GM19452 (cell line): ENCODE data around the gene ERVK3-1.
"Not testable (repeated sequence)": the region's sequence is repeated elsewhere in the genome, so short reads cannot be mapped to it uniquely, and the experiment has no call there.

Source experiments
- ATAC-seq: cut with Tn5 transposase; IDR thresholded peaks from one replicate; pipeline ENCODE4 v1.9.1; 2021; ENCODE audit not compliant: unreplicated experiment

Gene ERVK3-1

GRCh38 chr19:58305065-58305931 lies at the start of gene ERVK3-1:
Gene ERVK3-1 (plus strand): TSS chr19:58305377. CDS start chr19:58312169, 6,792 bp downstream.
- ATAC-seq, result peak; percentile 96

GRCh38 chr19:58258259-58258658 lies 46.9 kb upstream of the ERVK3-1 start:
- not testable (repeated sequence) for ATAC-seq

- ATAC-seq, result no peak
These were observed 43.6 kb upstream of the ERVK3-1 start for GRCh38 chr19:58261600-58261967.

- no peak for ATAC-seq
These were observed 42.9 kb upstream of the ERVK3-1 start for GRCh38 chr19:58261968-58262921.

GRCh38 chr19:58262922-58263296 lies 42.3 kb upstream of the ERVK3-1 start:
- ATAC-seq, result no peak

- ATAC-seq, result no peak
These were observed 40.1 kb upstream of the ERVK3-1 start for GRCh38 chr19:58265100-58265499.

- ATAC-seq, result no peak
These were observed 36.8 kb upstream of the ERVK3-1 start for GRCh38 chr19:58268344-58268743.

GRCh38 chr19:58274771-58275201 lies 30.4 kb upstream of the ERVK3-1 start:
- ATAC-seq, result no peak

- ATAC-seq, result no peak
These were observed 29.6 kb upstream of the ERVK3-1 start for GRCh38 chr19:58275564-58275963.

- ATAC-seq, result no peak
These were observed 28.0 kb upstream of the ERVK3-1 start for GRCh38 chr19:58277197-58277596.

- no peak for ATAC-seq
These were observed 27.2 kb upstream of the ERVK3-1 start for GRCh38 chr19:58277748-58278540.

GRCh38 chr19:58278541-58279041 lies 26.6 kb upstream of the ERVK3-1 start, which contains the start of gene ZNF8:
Gene ZNF8 (plus strand): TSS chr19:58278955. CDS start chr19:58279082, 127 bp downstream.
- peak; percentile 97 for ATAC-seq

GRCh38 chr19:58279042-58279924 lies 25.9 kb upstream of the ERVK3-1 start:
- ATAC-seq, result peak; percentile 31

GRCh38 chr19:58279925-58280316 lies 25.3 kb upstream of the ERVK3-1 start:
- no peak for ATAC-seq

- no peak for ATAC-seq
These were observed 21.0 kb upstream of the ERVK3-1 start for GRCh38 chr19:58284199-58284598.

- no peak for ATAC-seq
These were observed 13.2 kb upstream of the ERVK3-1 start for GRCh38 chr19:58291943-58292342.

- ATAC-seq, result no peak
These were observed 10.3 kb upstream of the ERVK3-1 start for GRCh38 chr19:58294743-58295374.

GRCh38 chr19:58296104-58296503 lies 9.1 kb upstream of the ERVK3-1 start:
- no peak for ATAC-seq

- ATAC-seq, result no peak
These were observed 4.6 kb upstream of the ERVK3-1 start for GRCh38 chr19:58300620-58301019.
